ENCODE data around the gene FAM124B.
"Not testable (repeated sequence)": the region's sequence is repeated elsewhere in the genome, so short reads cannot be mapped to it uniquely, and the experiment has no call there.

Gene FAM124B

GRCh38 chr2:224382973-224383555 lies 18.8 kb downstream of the FAM124B start:
- no peak for DNase-seq (ENCODE audit: low read depth, low spot score)

- not testable (repeated sequence) for DNase-seq (ENCODE audit: low read depth, low spot score)
Measured at GRCh38 chr2:224382280-224382647, 19.6 kb downstream of the FAM124B start.

GRCh38 chr2:224381521-224382279 lies 20.2 kb downstream of the FAM124B start:
- no peak for DNase-seq (ENCODE audit: low read depth, low spot score)

DNA sequence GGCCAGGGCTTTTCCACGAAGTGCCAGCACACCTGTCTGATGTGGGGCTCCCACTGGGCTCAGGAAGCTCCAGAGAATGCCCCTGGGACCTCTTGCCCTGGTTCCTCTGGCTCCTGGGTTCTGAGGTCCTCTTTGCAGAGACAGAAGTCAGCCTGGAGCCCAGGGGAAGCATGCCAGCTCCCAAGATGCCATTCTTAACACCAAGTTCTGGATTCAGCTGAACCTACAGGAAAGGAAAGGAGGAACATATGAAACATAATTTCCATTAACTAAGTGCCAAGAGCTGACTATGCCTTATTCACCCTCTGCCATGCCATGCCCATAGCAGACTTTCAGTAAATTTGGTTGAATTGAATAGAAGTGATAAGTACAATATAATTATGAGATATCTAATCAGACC lies 21.9 kb downstream of the FAM124B start:
- DNase-seq (ENCODE audit: low read depth, low spot score), result no peak

DNA sequence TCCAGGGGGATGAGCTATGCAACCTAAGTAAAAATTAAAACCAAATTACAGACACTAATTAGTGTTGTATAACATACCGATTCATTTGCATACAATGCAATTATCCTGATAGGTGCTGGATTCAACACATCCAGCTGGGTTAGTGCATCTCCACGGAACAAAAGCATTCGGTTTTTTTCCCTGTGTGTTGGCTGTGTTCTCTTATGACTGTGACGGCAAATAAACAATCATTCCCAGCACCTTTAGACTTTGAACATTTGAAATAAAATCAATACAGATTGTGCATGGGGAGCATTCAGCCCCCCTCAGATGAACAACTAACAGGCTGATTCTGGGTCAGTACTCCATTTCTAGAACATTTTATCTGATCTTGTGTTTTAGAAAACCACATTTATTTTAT lies 22.7 kb downstream of the FAM124B start:
- no peak for DNase-seq (ENCODE audit: low read depth, low spot score)

GRCh38 chr2:224378701-224379097 lies 23.2 kb downstream of the FAM124B start:
- DNase-seq (ENCODE audit: low read depth, low spot score), result no peak

DNA sequence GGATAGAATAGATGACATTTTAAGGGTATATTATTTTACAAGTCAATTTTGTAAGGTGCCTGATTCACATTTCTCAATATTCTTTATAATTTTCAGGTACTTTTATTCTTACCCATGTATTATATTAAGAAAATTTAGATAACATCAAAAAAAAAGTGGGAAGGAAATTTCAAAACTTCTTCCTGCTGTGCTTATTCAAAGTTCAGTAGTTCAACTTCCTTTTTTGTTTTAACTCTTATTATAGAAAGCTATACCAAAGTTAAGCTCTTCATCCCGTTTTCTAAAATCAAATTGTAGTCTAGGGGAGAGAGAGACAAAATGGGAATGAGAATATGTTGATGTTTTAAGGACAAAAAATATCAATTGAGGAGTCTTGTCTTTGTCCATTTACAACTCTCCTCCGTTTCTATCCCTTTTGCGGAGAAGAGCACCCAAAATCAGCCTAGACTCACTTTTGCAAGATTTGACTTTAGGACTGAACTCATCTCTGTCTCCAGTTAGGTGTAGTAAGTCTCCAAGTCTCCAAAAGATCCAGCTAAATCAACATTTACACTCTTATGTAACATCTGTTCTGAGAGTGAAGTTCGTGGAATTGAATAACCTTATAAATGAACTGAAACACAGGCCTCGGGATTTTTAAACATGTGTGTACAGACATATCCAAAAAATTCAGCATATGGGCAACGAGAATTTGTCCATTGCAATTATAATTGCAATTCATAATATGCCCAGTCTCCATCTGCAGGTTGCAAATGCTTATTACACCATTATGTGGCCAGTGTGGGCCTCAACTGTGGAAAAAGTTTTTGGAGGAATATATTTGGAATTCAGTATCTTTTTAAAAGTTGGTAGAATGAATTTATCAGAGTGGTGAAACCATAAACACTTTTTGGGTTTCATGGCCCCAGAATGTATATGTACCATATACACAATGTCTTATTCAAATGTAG lies 23.9 kb downstream of the FAM124B start:
- no peak for DNase-seq (ENCODE audit: low read depth, low spot score)

- no peak for DNase-seq (ENCODE audit: low read depth, low spot score)
Measured at GRCh38 chr2:224372641-224373040, 29.3 kb downstream of the FAM124B start.

DNA sequence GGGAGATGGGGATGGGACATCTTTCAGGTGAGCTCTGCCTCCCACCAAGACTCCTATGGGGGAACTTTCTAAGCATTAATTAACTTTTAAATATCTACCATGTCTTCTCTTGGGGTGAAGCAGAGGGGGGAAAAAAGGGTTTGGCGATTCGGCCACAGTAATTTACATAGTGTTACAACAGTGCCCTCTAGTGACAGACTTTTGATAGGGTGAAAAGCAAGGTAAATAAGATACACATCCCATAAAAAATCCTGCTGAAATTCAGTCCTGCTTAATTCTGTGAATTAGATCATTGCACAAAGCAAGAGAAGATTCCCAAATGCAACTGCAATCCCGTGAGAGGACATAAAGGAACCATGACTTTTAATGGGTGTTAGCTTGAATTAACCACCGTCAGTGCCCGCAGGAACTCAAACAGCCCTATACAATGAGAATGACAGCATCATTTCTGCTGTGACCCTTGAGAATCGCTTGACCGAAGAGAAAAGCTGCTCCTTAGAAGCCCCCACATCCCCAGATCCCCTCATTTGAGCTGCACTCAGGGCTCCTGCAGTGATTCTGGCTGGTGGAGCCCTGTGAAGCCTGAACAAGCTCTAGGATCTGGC lies 32.8 kb downstream of the FAM124B start:
- no peak for DNase-seq (ENCODE audit: low read depth, low spot score)

DNA sequence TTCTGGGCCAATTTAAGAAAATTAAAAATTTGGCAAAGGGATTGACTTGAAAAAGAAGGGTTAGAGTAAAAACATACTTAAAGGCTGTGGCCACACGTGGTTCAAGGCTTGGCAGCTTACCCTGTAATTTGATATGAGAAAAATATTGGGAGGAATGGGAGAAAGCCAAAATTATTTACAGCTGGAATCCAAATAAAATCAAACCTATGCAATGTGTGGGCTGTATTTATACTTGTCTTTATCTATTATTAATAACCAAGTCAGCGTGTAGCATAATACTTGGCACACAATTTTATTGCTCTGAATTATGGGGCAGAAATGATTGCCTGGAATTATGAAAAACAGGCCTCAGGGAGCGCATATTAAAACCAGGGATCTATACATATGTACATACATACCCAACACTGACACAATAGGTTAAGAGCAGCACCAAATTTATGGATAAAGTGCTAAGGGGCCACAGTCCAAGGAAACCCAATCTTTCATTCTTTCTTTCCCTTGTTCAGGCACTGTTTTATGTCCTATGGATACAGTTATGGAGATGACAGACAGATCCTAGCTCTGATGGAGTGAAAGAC lies 35.6 kb downstream of the FAM124B start:
- no peak for DNase-seq (ENCODE audit: low read depth, low spot score)

- no peak for DNase-seq (ENCODE audit: low read depth, low spot score)
Measured at GRCh38 chr2:224365331-224365730, 36.6 kb downstream of the FAM124B start.

DNA sequence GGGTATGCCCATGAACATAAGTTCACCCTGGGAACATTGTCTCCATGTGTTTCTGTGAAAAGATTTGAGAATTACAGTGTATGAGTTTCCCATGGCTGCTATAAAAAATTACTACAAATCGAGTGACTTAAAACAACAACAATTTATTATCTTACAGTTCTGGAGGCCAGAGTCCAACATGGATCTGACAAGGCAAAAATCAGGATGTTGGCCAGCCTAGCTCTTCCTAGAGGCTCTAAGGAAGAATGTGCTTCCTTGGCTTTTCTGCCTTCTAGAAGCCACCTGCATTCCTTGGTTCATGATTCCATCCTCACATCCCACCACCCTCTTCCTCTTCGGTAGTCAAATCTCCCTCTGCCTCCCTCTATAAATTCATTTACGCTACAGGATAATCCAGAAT lies 38.6 kb downstream of the FAM124B start:
- DNase-seq (ENCODE audit: low read depth, low spot score), result no peak

- DNase-seq (ENCODE audit: low read depth, low spot score), result no peak
Measured at GRCh38 chr2:224362094-224362493, 39.8 kb downstream of the FAM124B start.

DNA sequence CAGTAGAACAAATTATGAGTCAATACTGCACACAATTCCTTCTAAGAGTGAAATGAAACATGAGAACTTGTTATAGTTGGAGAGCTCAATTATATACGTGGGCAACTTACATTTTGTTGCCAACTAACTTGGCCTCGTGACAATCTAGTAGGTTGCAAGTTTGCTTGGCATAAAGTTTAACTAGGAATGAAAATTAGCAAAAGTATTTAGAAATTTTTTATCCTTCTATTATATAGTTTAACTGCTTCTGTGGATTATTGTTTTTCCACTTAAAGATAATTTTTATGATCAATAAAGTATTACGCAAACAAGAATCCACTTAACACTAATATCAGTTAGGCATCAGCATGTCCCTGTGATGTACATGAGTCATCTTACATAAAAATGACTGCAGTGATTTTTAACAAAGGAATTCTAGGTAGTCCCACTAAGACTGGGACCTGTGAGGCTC lies 41.1 kb downstream of the FAM124B start:
- DNase-seq (ENCODE audit: low read depth, low spot score), result no peak

DNA sequence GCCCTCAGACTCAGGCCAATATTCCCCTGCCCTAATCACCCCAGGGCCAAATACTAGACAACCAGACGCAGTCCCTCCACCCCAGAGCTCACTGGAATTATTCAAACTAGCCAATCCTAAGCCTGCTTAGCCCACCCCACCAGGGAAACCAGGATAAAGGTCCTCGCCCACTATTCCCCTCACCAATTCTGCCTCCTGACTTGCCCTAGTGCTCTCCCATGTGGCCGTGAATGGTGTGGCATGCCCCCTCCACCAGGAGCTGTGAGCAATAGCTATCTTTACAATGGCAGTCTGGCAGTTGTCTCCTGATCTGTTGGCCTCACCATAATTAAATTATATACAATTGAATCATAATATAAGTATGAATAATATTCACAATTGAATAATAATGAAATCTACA lies 42.3 kb downstream of the FAM124B start:
- DNase-seq (ENCODE audit: low read depth, low spot score), result no peak

DNA sequence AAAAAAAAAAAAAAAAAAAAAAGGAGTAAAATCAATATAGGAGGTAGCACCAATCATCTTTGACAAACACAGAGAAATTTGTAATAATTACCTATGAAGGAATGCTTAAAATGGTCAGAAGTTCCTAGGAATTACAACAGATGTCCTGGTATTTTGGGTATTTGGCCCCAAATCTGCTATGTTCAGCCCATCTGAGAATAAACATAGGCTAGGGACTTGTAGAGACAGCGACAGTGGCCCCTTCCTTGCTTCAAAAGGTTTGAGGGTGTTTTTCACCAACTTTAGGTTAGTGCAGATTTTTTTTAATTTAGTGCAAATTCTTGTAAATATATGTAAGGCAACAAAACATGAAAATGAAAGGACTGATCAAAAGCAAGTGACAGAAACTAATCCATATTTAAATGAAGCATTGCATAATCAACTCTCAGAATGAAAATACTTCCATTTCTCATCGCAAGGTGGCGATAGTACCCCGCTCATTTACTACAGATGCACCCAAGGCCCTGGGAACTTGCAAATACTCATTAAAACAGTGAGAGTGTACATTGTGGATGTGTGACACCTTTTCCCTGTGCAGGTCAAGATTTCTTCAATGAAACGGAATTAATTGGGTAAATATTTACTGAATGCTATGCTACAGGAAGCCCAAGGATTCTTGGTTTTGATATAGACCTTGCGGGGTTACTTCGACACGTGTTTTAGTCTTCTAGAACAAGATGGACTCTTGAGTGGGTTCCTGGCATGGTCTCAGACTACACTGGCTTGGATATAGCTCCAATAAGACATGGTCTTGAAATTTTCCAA lies 44.6 kb downstream of the FAM124B start:
- no peak for DNase-seq (ENCODE audit: low read depth, low spot score)

DNA sequence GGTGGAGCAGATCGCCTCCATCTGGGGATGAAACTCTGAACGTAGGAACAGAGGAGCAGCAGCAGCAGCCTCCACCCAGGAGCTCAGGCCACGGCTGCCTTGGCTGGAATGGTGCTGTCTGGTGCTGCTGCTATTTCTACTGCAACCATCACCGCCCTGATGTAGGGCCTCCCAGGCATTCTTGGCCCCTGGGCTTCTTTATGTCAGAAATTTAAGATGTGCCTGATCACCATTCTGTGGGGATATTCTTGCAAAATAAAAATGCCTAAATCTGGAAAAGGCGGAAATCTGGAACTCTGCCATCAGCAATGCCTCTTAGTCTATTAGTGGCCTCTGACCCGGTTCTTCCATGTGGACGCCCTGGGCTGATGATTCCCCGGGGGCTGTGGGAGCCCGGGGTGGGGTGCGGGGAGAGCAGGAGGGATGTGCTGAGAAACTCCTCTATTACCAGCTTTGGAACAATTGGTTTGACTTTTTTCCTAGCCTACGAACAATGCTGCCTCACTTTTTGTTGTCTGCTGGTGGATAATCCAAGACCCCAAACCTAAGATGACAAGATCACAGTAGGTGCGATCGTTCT lies 47.2 kb downstream of the FAM124B start:
- no peak for DNase-seq (ENCODE audit: low read depth, low spot score)

GRCh38 chr2:224350703-224351102 lies 51.2 kb downstream of the FAM124B start:
- DNase-seq (ENCODE audit: low read depth, low spot score), result no peak

DNA sequence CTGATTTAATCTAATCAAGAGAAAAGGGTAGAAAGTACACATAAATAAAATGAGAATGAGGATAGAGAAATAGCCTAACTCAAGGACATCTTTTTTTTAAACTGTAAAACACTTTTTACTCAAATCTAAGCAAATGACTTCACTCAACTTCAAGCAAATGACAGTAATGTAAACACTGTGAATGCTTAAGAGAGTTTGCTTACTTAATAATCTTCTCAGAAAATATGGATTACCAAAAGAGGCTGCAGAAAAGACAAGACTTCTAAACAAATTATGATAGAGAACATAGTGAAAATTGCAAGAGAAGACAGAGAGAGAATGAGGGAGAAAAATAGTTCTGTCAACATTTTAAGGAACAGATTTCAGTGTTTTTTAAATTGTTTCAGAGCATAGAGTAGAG lies 52.5 kb downstream of the FAM124B start:
- DNase-seq (ENCODE audit: low read depth, low spot score), result no peak

Measured in brain pericyte (primary cell).